SK-N-SH (cell line): ENCODE data around the gene TCF7L2. TPM values are rescaled to one million over a fixed set of nuclear protein-coding genes. Genes with fewer than 3 reads are reported as not detected.

ENCODE experiments used
- CTCF ChIA-PET: fragments of 300-600, 350-600 bp; formaldehyde crosslinking; extraction: SDS; loops from one replicate; lab custom pipeline; 2021; lab: Yijun Ruan, JAX
- POLR2A ChIA-PET: fragments of 350-600 bp; sonication (Branson Sonifier 250); formaldehyde crosslinking; extraction: SDS; loops from one replicate; lab custom pipeline; 2020; ENCODE audit warnings: antibody characterized with exemption, inconsistent platforms; lab: Yijun Ruan, JAX
- DNase-seq: peaks from one replicate; pipeline ENCODE4 v3.0.0; 2012
- H2AFZ ChIP-seq: fragments of 200-600 bp; sonication (generic); 2 replicates; pipeline ENCODE4 v1.8.1; 2016; ENCODE audit warnings: antibody characterized with exemption, mild to moderate bottlenecking, low read depth
- H3F3A ChIP-seq: fragments of 200-600 bp; sonication (generic); replicated peaks from 2 replicates; pipeline ENCODE3; 2016; ENCODE audit warnings: antibody characterized with exemption, mild to moderate bottlenecking; ENCODE audit not compliant: insufficient read depth
- H3K27ac ChIP-seq, 2 experiments: fragments of 200-500 bp in 1 of 2; fragments of 200-600 bp in 1 of 2; sonication (Bioruptor generic) in 1 of 2; sonication (generic), shearing (Covaris generic) in 1 of 2; 2 replicates each; pipeline versions ENCODE4 v1.5.1 to v1.6.1; 2014 to 2016; ENCODE audit warnings: low read depth in 2 of 2, inconsistent platforms in 1 of 2, low read length in 1 of 2, mild to moderate bottlenecking in 1 of 2, mixed read lengths in 1 of 2
- H3K27me3 ChIP-seq: fragments of 200-600 bp; sonication (generic), shearing (Covaris generic); 2 replicates; pipeline ENCODE4 v1.6.1; 2016; ENCODE audit warnings: mixed run types; ENCODE audit not compliant: insufficient read depth
- H3K36me3 ChIP-seq, 2 experiments: fragments of 200-500 bp in 1 of 2; fragments of 200-600 bp in 1 of 2; sonication (Bioruptor generic) in 1 of 2; sonication (generic) in 1 of 2; replicated peaks in 1 of 2; 2 replicates each; pipeline versions ENCODE3 to v1.5.1; 2014 to 2016; ENCODE audit warnings: low read length in 1 of 2, mild to moderate bottlenecking in 1 of 2; ENCODE audit not compliant: insufficient read depth in 2 of 2, control insufficient read depth in 1 of 2
- H3K4me1 ChIP-seq, 2 experiments: fragments of 200-500 bp in 1 of 2; fragments of 200-600 bp in 1 of 2; sonication (Bioruptor generic) in 1 of 2; sonication (generic), shearing (Covaris generic) in 1 of 2; 2 replicates each; pipeline versions ENCODE4 v1.5.1 to v1.6.1; 2014 to 2016; ENCODE audit warnings: low read depth in 1 of 2, low read length in 1 of 2, mixed run types in 1 of 2; ENCODE audit not compliant: insufficient read depth in 2 of 2, control insufficient read depth in 1 of 2
- H3K4me2 ChIP-seq: fragments of 200-600 bp; sonication (generic), shearing (Covaris generic); 2 replicates; pipeline ENCODE4 v1.6.1; 2017; ENCODE audit warnings: mixed run types
- H3K4me3 ChIP-seq, 2 experiments: fragments of 200-500 bp in 1 of 2; fragments of 200-600 bp in 1 of 2; sonication (Bioruptor generic) in 1 of 2; sonication (generic), shearing (Covaris generic) in 1 of 2; 2 replicates each; pipeline versions ENCODE4 v1.5.1 to v1.8.1; 2014 to 2016; ENCODE audit warnings: low read depth in 2 of 2, inconsistent platforms in 1 of 2, low read length in 1 of 2, mild to moderate bottlenecking in 1 of 2, mixed read lengths in 1 of 2, moderate library complexity in 1 of 2
- H3K79me2 ChIP-seq: fragments of 200-600 bp; sonication (generic); 2 replicates; pipeline ENCODE4 v1.8.1; 2017; ENCODE audit warnings: mild to moderate bottlenecking; ENCODE audit not compliant: insufficient read depth
- H3K9ac ChIP-seq: fragments of 200-600 bp; sonication (generic); 2 replicates; pipeline ENCODE4 v1.6.1; 2017; ENCODE audit warnings: mixed run types
- H3K9me2 ChIP-seq: fragments of 200-600 bp; sonication (generic); 2 replicates; pipeline ENCODE4 v1.6.1; 2017; ENCODE audit warnings: mixed run types
- H3K9me3 ChIP-seq: fragments of 200-600 bp; sonication (generic); 2 replicates; pipeline ENCODE4 v1.6.1; 2017; ENCODE audit warnings: mixed run types, mild to moderate bottlenecking, moderate library complexity
- H4K20me1 ChIP-seq: fragments of 200-600 bp; sonication (generic); 2 replicates; pipeline ENCODE4 v1.6.1; 2017; ENCODE audit warnings: mild to moderate bottlenecking, mixed run types; ENCODE audit not compliant: insufficient read depth
- CHD2 ChIP-seq: fragments of 150-350 bp; IDR thresholded peaks from 2 replicates; pipeline ENCODE4 v1.6.1; 2018; ENCODE audit warnings: low read length; ENCODE audit not compliant: partially characterized antibody
- CTCF ChIP-seq: fragments of 200-600 bp; sonication (generic); IDR thresholded peaks from 2 replicates; pipeline ENCODE4 v1.6.1; 2017; ENCODE audit warnings: antibody characterized with exemption, mild to moderate bottlenecking, moderate library complexity
- EZH2phosphoT487 ChIP-seq: fragments of 200-600 bp; sonication (generic); IDR thresholded peaks from 2 replicates; pipeline ENCODE4 v1.6.1; 2017; ENCODE audit warnings: low read depth, mixed run types, mild to moderate bottlenecking, antibody characterized with exemption, moderate library complexity, borderline replicate concordance
- FOXJ3 ChIP-seq: sonication (generic); formaldehyde crosslinking; IDR thresholded peaks from 2 replicates; pipeline ENCODE4 v1.5.1; 2020; ENCODE audit warnings: mild to moderate bottlenecking, missing genetic modification reagents
- FOXM1 ChIP-seq: IDR thresholded peaks from 2 replicates; pipeline ENCODE4 v1.4.0; 2012; ENCODE audit warnings: low read depth, mild to moderate bottlenecking
- GATA2 ChIP-seq: sonication (generic); formaldehyde crosslinking; IDR thresholded peaks from 2 replicates; pipeline ENCODE4 v1.5.0; 2020; ENCODE audit warnings: mild to moderate bottlenecking, missing genetic modification reagents
- MXI1 ChIP-seq: IDR thresholded peaks from 2 replicates; pipeline ENCODE4 v1.6.1; 2012; ENCODE audit warnings: mild to moderate bottlenecking, low read depth, low read length, improper control_type of control experiment
- NRF1 ChIP-seq: IDR thresholded peaks from 2 replicates; pipeline ENCODE4 v1.6.1; 2012; ENCODE audit warnings: low read depth, mild to moderate bottlenecking, low read length
- RAD21 ChIP-seq: IDR thresholded peaks from 2 replicates; pipeline ENCODE4 v1.6.1; 2012; ENCODE audit warnings: mild to moderate bottlenecking, low read length
- RCOR1 ChIP-seq: fragments of 150-350 bp; IDR thresholded peaks from 2 replicates; pipeline ENCODE4 v1.6.1; 2017; ENCODE audit warnings: antibody characterized with exemption, low read length
- RFX5 ChIP-seq: IDR thresholded peaks from 2 replicates; pipeline ENCODE4 v1.6.1; 2012; ENCODE audit warnings: mild to moderate bottlenecking, improper control_type of control experiment, low read length
- SIN3A ChIP-seq: IDR thresholded peaks from 2 replicates; pipeline ENCODE4 v1.6.1; 2012; ENCODE audit warnings: low read depth, mild to moderate bottlenecking, low read length, moderate library complexity, borderline replicate concordance
- SMC3 ChIP-seq: IDR thresholded peaks from 2 replicates; pipeline ENCODE4 v1.6.1; 2012; ENCODE audit warnings: low read depth, low read length, improper control_type of control experiment
- USF2 ChIP-seq: fragments of 150-350 bp; IDR thresholded peaks from 2 replicates; pipeline ENCODE4 v1.6.1; 2017; ENCODE audit warnings: antibody characterized with exemption, low read length, low read depth, borderline replicate concordance
- WGBS: methylation state at CpG from one replicate; pipeline ENCODE4 v1.1.6; 2017; ENCODE audit warnings: low lambda C conversion rate; 5-methylcytosine and 5-hydroxymethylcytosine counted together
- polyA plus RNA-seq, 3 experiments: library from polyadenylated mRNA; depleted of rRNA; stranded (reverse); fragments of >200 nt; gene quantifications; 2 replicates each; pipeline ENCODE4 v1.2.3, GENCODE V29; 2012
- TF ChIP-seq, protein P1 (sequence below): IDR thresholded peaks from 2 replicates; pipeline ENCODE4 v1.6.1; 2012; ENCODE audit warnings: mild to moderate bottlenecking, low read depth, low read length, moderate library complexity
- TF ChIP-seq, protein P2 (sequence below): IDR thresholded peaks from 2 replicates; pipeline ENCODE4 v1.4.0; 2012; ENCODE audit warnings: low read depth, borderline replicate concordance

TCF7L2 gene
- polyA plus RNA-seq, 1 of the 3 experiments (the other 2 are of a cell fraction): 10.2 TPM

DNA sequence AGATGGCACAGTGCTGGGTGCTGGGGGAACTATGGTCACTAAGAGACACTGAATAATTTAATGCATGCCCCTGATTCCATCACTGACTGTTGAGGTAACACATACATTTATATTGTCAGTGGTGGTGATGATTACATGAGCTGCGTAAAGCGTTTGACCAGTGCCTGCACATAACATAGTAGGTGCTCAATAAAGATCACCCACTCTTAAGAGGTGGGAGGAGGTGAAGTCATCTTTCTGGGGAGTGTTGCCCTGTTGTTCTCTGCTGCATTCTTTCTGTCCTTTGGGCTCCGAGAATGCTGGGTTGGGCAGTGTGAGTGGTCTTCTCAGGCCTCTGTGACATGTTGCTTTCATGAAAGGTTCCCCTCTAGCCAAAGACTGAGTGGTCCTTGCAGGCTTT lies 68.0 kb downstream of the TCF7L2 start:
- peaks cover 0 to 8% of the 10 kb centered on the region in 2 experiments; a peak in 1 of 4 replicates for H3K4me1 ChIP-seq
- H3K27ac ChIP-seq: no peak overlapping the region
- no peaks in the 10 kb centered on the region for H3K9me3 ChIP-seq
- CTCF ChIA-PET: interaction anchor here (0.7 kb wide), 1 partner anchor 20 kb away, joined by 3 read pairs; no protein-coding TSS in a partner anchor
- H2AFZ ChIP-seq: no peak overlapping the region
- H3K27me3 ChIP-seq: no peaks in the 10 kb centered on the region
- TF ChIP-seq GATA2: no peak
- TF ChIP-seq, protein P1, sequence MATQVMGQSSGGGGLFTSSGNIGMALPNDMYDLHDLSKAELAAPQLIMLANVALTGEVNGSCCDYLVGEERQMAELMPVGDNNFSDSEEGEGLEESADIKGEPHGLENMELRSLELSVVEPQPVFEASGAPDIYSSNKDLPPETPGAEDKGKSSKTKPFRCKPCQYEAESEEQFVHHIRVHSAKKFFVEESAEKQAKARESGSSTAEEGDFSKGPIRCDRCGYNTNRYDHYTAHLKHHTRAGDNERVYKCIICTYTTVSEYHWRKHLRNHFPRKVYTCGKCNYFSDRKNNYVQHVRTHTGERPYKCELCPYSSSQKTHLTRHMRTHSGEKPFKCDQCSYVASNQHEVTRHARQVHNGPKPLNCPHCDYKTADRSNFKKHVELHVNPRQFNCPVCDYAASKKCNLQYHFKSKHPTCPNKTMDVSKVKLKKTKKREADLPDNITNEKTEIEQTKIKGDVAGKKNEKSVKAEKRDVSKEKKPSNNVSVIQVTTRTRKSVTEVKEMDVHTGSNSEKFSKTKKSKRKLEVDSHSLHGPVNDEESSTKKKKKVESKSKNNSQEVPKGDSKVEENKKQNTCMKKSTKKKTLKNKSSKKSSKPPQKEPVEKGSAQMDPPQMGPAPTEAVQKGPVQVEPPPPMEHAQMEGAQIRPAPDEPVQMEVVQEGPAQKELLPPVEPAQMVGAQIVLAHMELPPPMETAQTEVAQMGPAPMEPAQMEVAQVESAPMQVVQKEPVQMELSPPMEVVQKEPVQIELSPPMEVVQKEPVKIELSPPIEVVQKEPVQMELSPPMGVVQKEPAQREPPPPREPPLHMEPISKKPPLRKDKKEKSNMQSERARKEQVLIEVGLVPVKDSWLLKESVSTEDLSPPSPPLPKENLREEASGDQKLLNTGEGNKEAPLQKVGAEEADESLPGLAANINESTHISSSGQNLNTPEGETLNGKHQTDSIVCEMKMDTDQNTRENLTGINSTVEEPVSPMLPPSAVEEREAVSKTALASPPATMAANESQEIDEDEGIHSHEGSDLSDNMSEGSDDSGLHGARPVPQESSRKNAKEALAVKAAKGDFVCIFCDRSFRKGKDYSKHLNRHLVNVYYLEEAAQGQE: no peak
- TF ChIP-seq RFX5: no peak
- TF ChIP-seq MXI1: no peak
- no peak for TF ChIP-seq RCOR1
- no peak for TF ChIP-seq EZH2phosphoT487
- TF ChIP-seq NRF1: no peak
- TF ChIP-seq SMC3: no peak
- peaks cover 49% of the 10 kb centered on the region for H3K79me2 ChIP-seq
- no peaks in the 10 kb centered on the region for H3F3A ChIP-seq
- no peak overlapping the region for H3K9ac ChIP-seq
- WGBS: 100% methylated on average over 3 of the region's 3 CpGs
- H3K4me2 ChIP-seq: no peak overlapping the region
- no peaks in the 10 kb centered on the region for H3K36me3 ChIP-seq
- POLR2A ChIA-PET: no interaction called here
- H3K9me2 ChIP-seq: no peaks in the 10 kb centered on the region
- DNase-seq: no peak
- H3K4me3 ChIP-seq: no peak overlapping the region
- peaks cover 41% of the 10 kb centered on the region for H4K20me1 ChIP-seq

GRCh38 chr10:113019096-113019495 lies 69.0 kb downstream of the TCF7L2 start:
- no peak overlapping the region for H3K9ac ChIP-seq
- 94% methylated on average over 8 of the region's 8 CpGs for WGBS
- H3K4me3 ChIP-seq: no peak overlapping the region
- POLR2A ChIA-PET: no interaction called here
- no peaks in the 10 kb centered on the region for H3K27me3 ChIP-seq
- no peak for DNase-seq
- H3K9me3 ChIP-seq: no peaks in the 10 kb centered on the region
- H3K4me2 ChIP-seq: no peak overlapping the region
- H3K27ac ChIP-seq: no peak overlapping the region
- CTCF ChIA-PET: interaction anchor here (0.6 kb wide), 1 partner anchor 33 kb away, joined by 3 read pairs; no protein-coding TSS in a partner anchor
- no peak overlapping the region for H2AFZ ChIP-seq
- peaks cover 44% of the 10 kb centered on the region for H3K79me2 ChIP-seq
- H3K4me1 ChIP-seq: peaks cover 0 to 8% of the 10 kb centered on the region in 2 experiments; a peak in 1 of 4 replicates
- peaks cover 40% of the 10 kb centered on the region for H4K20me1 ChIP-seq
- no peaks in the 10 kb centered on the region for H3K36me3 ChIP-seq
- H3F3A ChIP-seq: no peaks in the 10 kb centered on the region
- no peaks in the 10 kb centered on the region for H3K9me2 ChIP-seq
- TF ChIP-seq FOXJ3 (CRISPR knock-in tag) (no peak), USF2 (no peak), CHD2 (no peak), GATA2 (no peak), MXI1 (no peak), FOXM1 (no peak), RAD21 (no peak), SIN3A (no peak), CTCF (no peak)
- TF ChIP-seq, protein P2, sequence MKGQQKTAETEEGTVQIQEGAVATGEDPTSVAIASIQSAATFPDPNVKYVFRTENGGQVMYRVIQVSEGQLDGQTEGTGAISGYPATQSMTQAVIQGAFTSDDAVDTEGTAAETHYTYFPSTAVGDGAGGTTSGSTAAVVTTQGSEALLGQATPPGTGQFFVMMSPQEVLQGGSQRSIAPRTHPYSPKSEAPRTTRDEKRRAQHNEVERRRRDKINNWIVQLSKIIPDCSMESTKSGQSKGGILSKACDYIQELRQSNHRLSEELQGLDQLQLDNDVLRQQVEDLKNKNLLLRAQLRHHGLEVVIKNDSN: no peak
- TF ChIP-seq, protein P1: no peak
